Choroid plexus epithelial cell (primary cell): ENCODE data around the gene TMEM170B.

ENCODE experiments used
- DNase-seq: peaks from one replicate; pipeline ENCODE4 v3.0.0-alpha.2; 2010; ENCODE audit warnings: low read depth
- H3K4me3 ChIP-seq: 2 replicates; pipeline ENCODE4 v1.5.1; 2011; ENCODE audit warnings: low read depth, mild to moderate bottlenecking, control low read depth, low read length, moderate library complexity
- TF ChIP-seq, protein P1 (sequence below): conservative IDR thresholded peaks from 2 replicates; pipeline ENCODE4 v1.5.1; 2011; ENCODE audit warnings: low read depth, mild to moderate bottlenecking, control low read depth, inconsistent platforms, low read length, moderate library complexity

The TMEM170B gene

GRCh38 chr6:11528996-11529395 is 8.6 kb upstream of the TMEM170B start:
- no peak overlapping the region for H3K4me3 ChIP-seq
- no peak for DNase-seq
- TF ChIP-seq, protein P1, sequence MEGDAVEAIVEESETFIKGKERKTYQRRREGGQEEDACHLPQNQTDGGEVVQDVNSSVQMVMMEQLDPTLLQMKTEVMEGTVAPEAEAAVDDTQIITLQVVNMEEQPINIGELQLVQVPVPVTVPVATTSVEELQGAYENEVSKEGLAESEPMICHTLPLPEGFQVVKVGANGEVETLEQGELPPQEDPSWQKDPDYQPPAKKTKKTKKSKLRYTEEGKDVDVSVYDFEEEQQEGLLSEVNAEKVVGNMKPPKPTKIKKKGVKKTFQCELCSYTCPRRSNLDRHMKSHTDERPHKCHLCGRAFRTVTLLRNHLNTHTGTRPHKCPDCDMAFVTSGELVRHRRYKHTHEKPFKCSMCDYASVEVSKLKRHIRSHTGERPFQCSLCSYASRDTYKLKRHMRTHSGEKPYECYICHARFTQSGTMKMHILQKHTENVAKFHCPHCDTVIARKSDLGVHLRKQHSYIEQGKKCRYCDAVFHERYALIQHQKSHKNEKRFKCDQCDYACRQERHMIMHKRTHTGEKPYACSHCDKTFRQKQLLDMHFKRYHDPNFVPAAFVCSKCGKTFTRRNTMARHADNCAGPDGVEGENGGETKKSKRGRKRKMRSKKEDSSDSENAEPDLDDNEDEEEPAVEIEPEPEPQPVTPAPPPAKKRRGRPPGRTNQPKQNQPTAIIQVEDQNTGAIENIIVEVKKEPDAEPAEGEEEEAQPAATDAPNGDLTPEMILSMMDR, result no peak

GRCh38 chr6:11532097-11532496 is 5.5 kb upstream of the TMEM170B start:
- DNase-seq, result no peak
- TF ChIP-seq, protein P1, result no peak
- no peak overlapping the region for H3K4me3 ChIP-seq

- TF ChIP-seq, protein P1, result no peak
- no peak for DNase-seq
- H3K4me3 ChIP-seq, result no peak overlapping the region
These were observed 3.0 kb upstream of the TMEM170B start for GRCh38 chr6:11534561-11534960.

GRCh38 chr6:11535801-11536230 is 1.7 kb upstream of the TMEM170B start:
- TF ChIP-seq, protein P1, result no peak
- H3K4me3 ChIP-seq, result no peak overlapping the region
- peak; percentile 63 for DNase-seq

- DNase-seq, result no peak
- TF ChIP-seq, protein P1, result no peak
- peak overlapping the region; percentile 65 for H3K4me3 ChIP-seq
These were observed 754 bp upstream of the TMEM170B start for GRCh38 chr6:11536795-11537194.

- peak; percentile 28 for DNase-seq
- H3K4me3 ChIP-seq, result peak overlapping the region; percentile 65
- TF ChIP-seq, protein P1, result no peak
These were observed 686 bp downstream of the TMEM170B start for GRCh38 chr6:11538052-11538818.
